DOHH2 (cell line): ENCODE measurements around the gene CTNND1.

ENCODE experiments used
- H3F3A ChIP-seq: fragments of 200-600 bp; sonication (generic), shearing (Covaris generic); 2 replicates; pipeline ENCODE4 v1.6.0; 2016; ENCODE audit warnings: antibody characterized with exemption, mild to moderate bottlenecking; ENCODE audit not compliant: control insufficient read depth, insufficient read depth
- H3K27ac ChIP-seq: fragments of 200-600 bp; sonication (generic); 2 replicates; pipeline ENCODE4 v1.5.1; 2014; ENCODE audit warnings: low read depth, mild to moderate bottlenecking, low read length, moderate library complexity
- H3K27me3 ChIP-seq: fragments of 200-600 bp; sonication (generic); 2 replicates; pipeline ENCODE4 v1.6.1; 2014; ENCODE audit warnings: mild to moderate bottlenecking, low read length, mixed read lengths; ENCODE audit not compliant: control insufficient read depth
- H3K36me3 ChIP-seq: fragments of 200-600 bp; sonication (generic); 2 replicates; pipeline ENCODE4 v1.6.1; 2014; ENCODE audit warnings: mild to moderate bottlenecking, low read length, moderate library complexity, mixed read lengths; ENCODE audit not compliant: control insufficient read depth
- H3K4me1 ChIP-seq: fragments of 200-600 bp; sonication (generic); 2 replicates; pipeline ENCODE4 v1.6.1; 2014; ENCODE audit warnings: mild to moderate bottlenecking, low read length, mixed read lengths; ENCODE audit not compliant: control insufficient read depth
- H3K4me2 ChIP-seq: fragments of 200-600 bp; sonication (generic); 2 replicates; pipeline ENCODE4 v1.6.0; 2014; ENCODE audit warnings: mild to moderate bottlenecking, low read length, moderate library complexity
- H3K4me3 ChIP-seq: fragments of 200-600 bp; sonication (generic); 2 replicates; pipeline ENCODE4 v1.5.1; 2014; ENCODE audit warnings: mild to moderate bottlenecking, low read length, mixed read lengths
- H3K79me2 ChIP-seq: fragments of 200-600 bp; sonication (generic); 2 replicates; pipeline ENCODE4 v1.6.1; 2014; ENCODE audit warnings: mild to moderate bottlenecking, low read length, mixed read lengths; ENCODE audit not compliant: control insufficient read depth
- H3K9me2 ChIP-seq: fragments of 200-600 bp; sonication (generic); replicated peaks from 2 replicates; pipeline ENCODE4 v1.6.1; 2014; ENCODE audit warnings: mild to moderate bottlenecking, low read length, mixed read lengths; ENCODE audit not compliant: control insufficient read depth
- H3K9me3 ChIP-seq: fragments of 200-600 bp; sonication (generic); 2 replicates; pipeline ENCODE4 v1.6.1; 2014; ENCODE audit warnings: antibody characterized with exemption, low read length, mixed read lengths; ENCODE audit not compliant: control insufficient read depth, insufficient read depth
- H4K20me1 ChIP-seq: fragments of 200-600 bp; sonication (generic); 2 replicates; pipeline ENCODE4 v1.6.0; 2014; ENCODE audit warnings: low read depth, mild to moderate bottlenecking, antibody characterized with exemption, low read length, moderate library complexity; ENCODE audit not compliant: control insufficient read depth, insufficient read depth
- EZH2phosphoT487 ChIP-seq: fragments of 200-600 bp; sonication (generic); IDR thresholded peaks from 2 replicates; pipeline ENCODE4 v1.6.1; 2017; ENCODE audit warnings: borderline replicate concordance, mild to moderate bottlenecking, antibody characterized with exemption, low read length, moderate library complexity, mixed read lengths
- TF ChIP-seq, protein P1 (sequence below): fragments of 200-600 bp; sonication (generic); IDR thresholded peaks from one replicate; pipeline ENCODE4 v1.5.1; 2014; ENCODE audit warnings: antibody characterized with exemption, mild to moderate bottlenecking, low read depth, low read length; ENCODE audit not compliant: poor library complexity, severe bottlenecking

The CTNND1 gene

DNA sequence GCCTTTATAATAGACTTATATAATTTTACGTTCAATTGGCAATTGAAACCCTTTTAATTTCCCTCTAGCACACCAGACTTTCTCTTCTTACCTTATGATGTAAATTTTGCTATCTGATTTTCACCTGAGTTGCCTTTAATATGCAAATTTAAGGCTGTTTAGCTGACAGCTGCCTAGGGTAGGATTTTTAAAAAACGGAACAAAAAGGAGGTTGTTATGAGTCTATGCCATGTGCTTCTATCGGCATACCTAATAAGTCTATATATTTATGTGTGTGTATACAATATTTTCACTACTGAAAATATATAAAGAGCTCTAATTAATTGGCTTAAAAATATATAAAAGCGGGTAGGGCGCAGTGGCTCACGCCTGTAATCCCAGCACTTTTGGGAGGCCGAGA, 32.1 kb upstream of the CTNND1 start:
- H3K4me3 ChIP-seq: no peak overlapping the region
- H3K79me2 ChIP-seq: peaks cover 98% of the 10 kb centered on the region
- H3K27ac ChIP-seq: no peak overlapping the region
- TF ChIP-seq, protein P1, sequence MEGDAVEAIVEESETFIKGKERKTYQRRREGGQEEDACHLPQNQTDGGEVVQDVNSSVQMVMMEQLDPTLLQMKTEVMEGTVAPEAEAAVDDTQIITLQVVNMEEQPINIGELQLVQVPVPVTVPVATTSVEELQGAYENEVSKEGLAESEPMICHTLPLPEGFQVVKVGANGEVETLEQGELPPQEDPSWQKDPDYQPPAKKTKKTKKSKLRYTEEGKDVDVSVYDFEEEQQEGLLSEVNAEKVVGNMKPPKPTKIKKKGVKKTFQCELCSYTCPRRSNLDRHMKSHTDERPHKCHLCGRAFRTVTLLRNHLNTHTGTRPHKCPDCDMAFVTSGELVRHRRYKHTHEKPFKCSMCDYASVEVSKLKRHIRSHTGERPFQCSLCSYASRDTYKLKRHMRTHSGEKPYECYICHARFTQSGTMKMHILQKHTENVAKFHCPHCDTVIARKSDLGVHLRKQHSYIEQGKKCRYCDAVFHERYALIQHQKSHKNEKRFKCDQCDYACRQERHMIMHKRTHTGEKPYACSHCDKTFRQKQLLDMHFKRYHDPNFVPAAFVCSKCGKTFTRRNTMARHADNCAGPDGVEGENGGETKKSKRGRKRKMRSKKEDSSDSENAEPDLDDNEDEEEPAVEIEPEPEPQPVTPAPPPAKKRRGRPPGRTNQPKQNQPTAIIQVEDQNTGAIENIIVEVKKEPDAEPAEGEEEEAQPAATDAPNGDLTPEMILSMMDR: no peak
- TF ChIP-seq EZH2phosphoT487: no peak
- peaks cover 30% of the 10 kb centered on the region for H3K36me3 ChIP-seq
- H4K20me1 ChIP-seq: no peaks in the 10 kb centered on the region
- no peaks in the 10 kb centered on the region for H3K27me3 ChIP-seq
- H3K4me1 ChIP-seq: peaks cover 15% of the 10 kb centered on the region
- no peaks in the 10 kb centered on the region for H3K9me2 ChIP-seq
- H3F3A ChIP-seq: no peaks in the 10 kb centered on the region
- H3K9me3 ChIP-seq: no peaks in the 10 kb centered on the region
- H3K4me2 ChIP-seq: no peak overlapping the region

DNA sequence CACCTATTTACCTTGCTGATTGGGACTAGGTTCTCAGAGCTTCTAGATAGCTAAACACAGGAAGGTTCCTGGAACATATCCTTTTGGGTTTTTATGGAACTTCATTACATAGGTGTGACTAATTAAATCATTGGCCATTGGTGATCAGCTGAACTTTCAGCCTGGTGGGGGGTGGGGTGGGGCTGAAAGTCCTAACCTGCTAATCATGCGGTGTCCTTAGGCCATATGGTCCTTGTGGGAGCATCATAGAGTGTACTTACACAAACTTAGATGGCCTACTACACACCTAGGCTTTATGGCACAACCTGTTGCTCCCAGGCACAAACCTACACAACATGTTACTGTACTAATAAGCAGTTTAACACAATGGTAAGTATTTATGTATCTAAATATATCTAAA, 28.9 kb upstream of the CTNND1 start:
- Histone ChIP-seq H3K9me3 (no peaks in the 10 kb centered on the region), H3K27me3 (no peaks in the 10 kb centered on the region), H3F3A (no peaks in the 10 kb centered on the region), H3K79me2 (peaks cover 82% of the 10 kb centered on the region), H3K36me3 (peaks cover 29% of the 10 kb centered on the region), H3K4me1 (peaks cover 15% of the 10 kb centered on the region), H3K4me2 (no peak overlapping the region), H4K20me1 (no peaks in the 10 kb centered on the region), H3K4me3 (no peak overlapping the region), H3K9me2 (no peaks in the 10 kb centered on the region), H3K27ac (no peak overlapping the region)
- TF ChIP-seq EZH2phosphoT487: no peak
- TF ChIP-seq, protein P1: no peak

DNA sequence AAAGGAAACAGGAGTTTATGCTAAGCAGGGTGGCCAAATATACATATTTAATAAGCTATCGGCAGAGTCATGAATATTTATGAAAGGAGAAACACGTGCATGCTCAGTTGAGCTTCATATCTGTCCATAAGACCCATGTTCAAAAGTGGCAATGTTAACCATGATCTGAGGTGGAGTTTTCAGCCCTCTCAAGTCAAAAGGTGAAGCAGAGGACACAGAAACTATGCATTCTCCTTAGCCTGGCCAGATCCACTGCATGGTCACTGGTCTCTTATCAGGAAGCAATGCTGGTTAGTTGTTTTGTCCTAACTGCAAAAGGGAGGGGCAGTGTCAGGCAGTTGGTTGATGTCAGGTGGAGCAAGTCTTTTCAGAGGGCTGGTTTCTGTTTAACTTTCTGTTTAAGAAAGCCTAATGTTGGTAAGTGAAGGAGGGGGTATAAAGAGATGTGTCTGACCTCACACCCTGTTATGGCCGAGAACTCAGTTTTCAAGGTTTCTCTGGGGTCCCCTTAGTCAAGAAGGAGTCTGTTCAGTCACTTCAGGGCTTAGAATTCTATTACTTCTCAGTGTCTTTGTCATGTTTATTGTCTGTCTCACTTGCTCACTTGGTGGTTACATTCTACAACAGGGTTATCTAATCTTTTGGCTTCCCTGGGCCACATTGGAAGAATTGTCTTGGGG, 25.8 kb upstream of the CTNND1 start:
- Histone ChIP-seq H3K79me2 (peaks cover 54% of the 10 kb centered on the region), H4K20me1 (no peaks in the 10 kb centered on the region), H3K9me2 (no peaks in the 10 kb centered on the region), H3F3A (0 out of 2 replicates have a peak, but pooled peaks cover 8% of the 10 kb centered on the region), H3K9me3 (no peaks in the 10 kb centered on the region), H3K36me3 (peaks cover 58% of the 10 kb centered on the region), H3K4me2 (no peak overlapping the region), H3K4me3 (no peak overlapping the region), H3K27me3 (no peaks in the 10 kb centered on the region), H3K27ac (no peak overlapping the region), H3K4me1 (peaks cover 5% of the 10 kb centered on the region)
- TF ChIP-seq EZH2phosphoT487: no peak
- TF ChIP-seq, protein P1: no peak
